Measurements from ENCODE around the gene IGF1R.

DNA sequence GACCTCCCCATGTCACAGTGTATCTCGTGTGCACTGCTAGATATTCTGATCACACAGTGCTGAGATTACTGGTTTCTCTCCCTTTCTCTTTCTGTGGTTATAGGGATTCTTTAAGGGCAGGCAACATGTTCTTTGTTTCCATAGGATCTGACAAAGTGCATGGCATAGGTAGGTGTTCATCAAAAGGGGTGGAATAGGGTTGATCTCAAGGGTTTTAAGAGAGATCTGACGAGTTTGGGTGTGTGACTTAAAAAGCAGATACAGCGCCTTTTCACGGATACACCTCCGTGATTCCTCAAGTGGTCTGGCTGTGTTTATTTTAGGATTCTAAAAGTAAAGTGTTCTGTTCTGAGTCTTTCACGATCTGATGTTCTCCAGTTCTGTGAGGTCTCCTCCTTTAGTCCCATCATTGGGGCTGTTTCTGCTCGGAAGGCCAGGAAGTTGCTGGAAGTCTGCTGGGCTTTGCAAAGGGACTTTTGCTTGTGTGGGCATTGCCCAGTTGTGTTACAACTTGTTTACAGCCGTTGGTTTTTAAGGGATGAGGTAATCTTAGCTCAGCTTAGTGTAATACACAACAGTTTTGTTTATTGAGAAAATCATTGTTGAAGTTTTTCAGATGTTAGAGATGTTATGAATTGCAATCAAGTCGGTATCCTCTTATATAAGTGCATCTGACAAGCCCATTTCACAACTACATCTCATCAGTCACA, 34.8 kb downstream of the IGF1R start:
- TF ChIP-seq CTCF (IDR thresholded peaks at IDR 0.05; ENCODE audit: insufficient read depth, low read length, poor library complexity, severe bottlenecking) (no peak), EZH2phosphoT487 (conservative IDR thresholded peaks at IDR 0.05; ENCODE audit: low read length) (no peak)
